H9 (cell line): ENCODE measurements around the gene ATP2B2. TPM values are rescaled to one million over a fixed set of nuclear protein-coding genes. Genes with fewer than 3 reads are reported as not detected.

Source experiments
- DNase-seq: peaks from one replicate; pipeline ENCODE4 v3.0.0-alpha.2; 2017
- H2AFZ ChIP-seq: one replicate; pipeline ENCODE4 v1.6.1; 2013; ENCODE audit warnings: mild to moderate bottlenecking, low read length, control low read depth, moderate library complexity
- H2AK5ac ChIP-seq: 2 replicates; pipeline ENCODE4 v1.6.1; 2013; ENCODE audit warnings: low read length, control low read depth, mixed read lengths; ENCODE audit not compliant: insufficient read length
- H2BK120ac ChIP-seq: one replicate; pipeline ENCODE4 v1.6.1; 2013; ENCODE audit warnings: low read depth, mild to moderate bottlenecking, low read length, control low read depth, inconsistent platforms; ENCODE audit not compliant: poor library complexity, severe bottlenecking
- H2BK12ac ChIP-seq: 2 replicates; pipeline ENCODE4 v1.6.1; 2013; ENCODE audit warnings: low read length, control low read depth, mixed read lengths, low read depth; ENCODE audit not compliant: insufficient read length
- H2BK15ac ChIP-seq: 2 replicates; pipeline ENCODE4 v1.6.1; 2013; ENCODE audit warnings: low read depth, low read length, control low read depth
- H2BK20ac ChIP-seq: one replicate; pipeline ENCODE4 v1.6.1; 2013; ENCODE audit warnings: low read depth, mild to moderate bottlenecking, low read length, control low read depth, inconsistent platforms; ENCODE audit not compliant: poor library complexity, severe bottlenecking
- H2BK5ac ChIP-seq: 2 replicates; pipeline ENCODE4 v1.6.1; 2013; ENCODE audit warnings: low read length, control low read depth, mixed read lengths; ENCODE audit not compliant: insufficient read length
- H3K14ac ChIP-seq: 2 replicates; pipeline ENCODE4 v1.6.1; 2013; ENCODE audit warnings: low read length, control low read depth; ENCODE audit not compliant: insufficient read depth
- H3K18ac ChIP-seq: 2 replicates; pipeline ENCODE4 v1.6.1; 2013; ENCODE audit warnings: low read depth, mild to moderate bottlenecking, mixed read lengths, low read length, control low read depth; ENCODE audit not compliant: insufficient read length
- H3K23ac ChIP-seq: 2 replicates; pipeline ENCODE4 v1.6.1; 2013; ENCODE audit warnings: low read length, control low read depth, mixed read lengths, low read depth; ENCODE audit not compliant: insufficient read length
- H3K23me2 ChIP-seq: 2 replicates; pipeline ENCODE4 v1.6.1; 2013; ENCODE audit warnings: low read depth, mild to moderate bottlenecking, mixed read lengths, low read length, control low read depth; ENCODE audit not compliant: insufficient read length, poor library complexity, severe bottlenecking
- H3K27ac ChIP-seq: 2 replicates; pipeline ENCODE4 v1.5.1; 2013; ENCODE audit warnings: low read length, control low read depth, mixed read lengths, low read depth; ENCODE audit not compliant: insufficient read length
- H3K27me3 ChIP-seq: 2 replicates; pipeline ENCODE4 v1.6.1; 2013; ENCODE audit warnings: low read length, control low read depth, inconsistent platforms; ENCODE audit not compliant: insufficient read depth
- H3K4ac ChIP-seq: 2 replicates; pipeline ENCODE4 v1.6.1; 2013; ENCODE audit warnings: low read depth, mild to moderate bottlenecking, control low read depth, inconsistent platforms, low read length, moderate library complexity
- H3K4me1 ChIP-seq: 2 replicates; pipeline ENCODE4 v1.6.1; 2013; ENCODE audit warnings: low read length, control low read depth, inconsistent platforms; ENCODE audit not compliant: insufficient read depth
- H3K4me2 ChIP-seq: 2 replicates; pipeline ENCODE4 v1.6.1; 2013; ENCODE audit warnings: low read length, control low read depth, mixed read lengths; ENCODE audit not compliant: insufficient read length, insufficient read depth
- H3K56ac ChIP-seq: 2 replicates; pipeline ENCODE4 v1.6.1; 2013; ENCODE audit warnings: low read depth, mild to moderate bottlenecking, mixed read lengths, low read length, control low read depth; ENCODE audit not compliant: insufficient read length
- H3K79me1 ChIP-seq: 2 replicates; pipeline ENCODE4 v1.6.1; 2013; ENCODE audit warnings: low read depth, mild to moderate bottlenecking, moderate library complexity, low read length, control low read depth, inconsistent platforms; ENCODE audit not compliant: insufficient read depth, poor library complexity, severe bottlenecking
- H3K79me2 ChIP-seq: 2 replicates; pipeline ENCODE4 v1.6.1; 2013; ENCODE audit warnings: low read length, control low read depth, inconsistent platforms; ENCODE audit not compliant: insufficient read depth
- H3K9ac ChIP-seq: 2 replicates; pipeline ENCODE4 v1.6.1; 2013; ENCODE audit warnings: low read length, control low read depth, mixed read lengths; ENCODE audit not compliant: insufficient read length; ENCODE audit errors: extremely low read depth
- H3K9me3 ChIP-seq: one replicate; pipeline ENCODE4 v1.6.1; 2013; ENCODE audit warnings: low read depth, low read length, inconsistent platforms; ENCODE audit not compliant: control insufficient read depth
- H3T11ph ChIP-seq: one replicate; pipeline ENCODE4 v1.6.1; 2013; ENCODE audit warnings: mild to moderate bottlenecking, low read length, control low read depth, inconsistent platforms
- H4K20me1 ChIP-seq: one replicate; pipeline ENCODE4 v1.6.1; 2013; ENCODE audit not compliant: control insufficient read depth, insufficient read length, insufficient read depth
- H4K5ac ChIP-seq: 2 replicates; pipeline ENCODE4 v1.6.1; 2013; ENCODE audit warnings: low read depth, mild to moderate bottlenecking, mixed read lengths, low read length, control low read depth; ENCODE audit not compliant: insufficient read length
- H4K8ac ChIP-seq: replicated peaks from 2 replicates; pipeline ENCODE4 v1.6.1; 2013; ENCODE audit warnings: low read length, control low read depth, mixed read lengths, low read depth; ENCODE audit not compliant: insufficient read length
- H4K91ac ChIP-seq: 2 replicates; pipeline ENCODE4 v1.6.1; 2013; ENCODE audit warnings: low read depth, mild to moderate bottlenecking, moderate library complexity, mixed read lengths, low read length, control low read depth; ENCODE audit not compliant: insufficient read length
- H3K27ac Mint-ChIP-seq, 3 experiments: 2 replicates in 2 of 3; 3 replicates in 1 of 3; pipeline ENCODE4 v1.8.0; 2020 to 2021; ENCODE audit warnings: mixed read lengths in 3 of 3, mild to moderate bottlenecking in 1 of 3, moderate library complexity in 1 of 3
- H3K27me3 Mint-ChIP-seq: 2 replicates; pipeline ENCODE4 v1.8.0; 2021; ENCODE audit warnings: low read depth, mild to moderate bottlenecking, moderate library complexity, mixed read lengths
- H3K36me3 Mint-ChIP-seq, 3 experiments: 2 replicates in 2 of 3; 3 replicates in 1 of 3; pipeline ENCODE4 v1.8.0; 2020 to 2021; ENCODE audit warnings: low read depth in 3 of 3, mixed read lengths in 3 of 3; ENCODE audit not compliant: insufficient read depth in 1 of 3
- H3K4me1 Mint-ChIP-seq, 2 experiments: 2 replicates each; pipeline ENCODE4 v1.8.0; 2020; ENCODE audit warnings: mixed read lengths in 2 of 2
- H3K4me3 Mint-ChIP-seq, 2 experiments: 2 replicates in 1 of 2; 3 replicates in 1 of 2; pipeline ENCODE4 v1.8.0; 2020 to 2021; ENCODE audit warnings: mild to moderate bottlenecking in 2 of 2, mixed read lengths in 2 of 2, moderate library complexity in 1 of 2
- H3K9me3 Mint-ChIP-seq, 2 experiments: 2 replicates in 1 of 2; 3 replicates in 1 of 2; pipeline ENCODE4 v1.8.0; 2020; ENCODE audit warnings: mild to moderate bottlenecking in 2 of 2, mixed read lengths in 2 of 2, moderate library complexity in 1 of 2
- CTCF ChIP-seq: fragments of 200-600 bp; sonication (generic); conservative IDR thresholded peaks from 3 replicates; pipeline ENCODE4 v1.8.0; 2021; ENCODE audit warnings: antibody characterized with exemption, mild to moderate bottlenecking
- WGBS: extraction: QIAGEN DNeasy Blood & Tissue Kit; methylation state at CpG from one replicate; pipeline ENCODE4 v1.1.7; 2013; ENCODE audit warnings: missing lambda C conversion rate, low lambda C conversion rate, mixed read lengths; ENCODE audit not compliant: insufficient read length; ENCODE audit errors: extremely low coverage; 5-methylcytosine and 5-hydroxymethylcytosine counted together
- total RNA-seq: library from RNA; stranded (reverse); gene quantifications from 2 replicates; pipeline ENCODE4 v1.2.1, GENCODE V29; 2021

The ATP2B2 gene
- total RNA-seq, 1 experiment from 2014 or later = 0.33 TPM

GRCh38 chr3:10334459-10334858 lies 170.9 kb downstream of the ATP2B2 start:
- no peak overlapping the region for H2AK5ac ChIP-seq
- no peak overlapping the region for H3K27ac ChIP-seq
- no peaks in the 10 kb centered on the region for H4K20me1 ChIP-seq
- H4K5ac ChIP-seq = no peak overlapping the region
- Mint-ChIP-seq H3K9me3 (no peaks in the 10 kb centered on the region), H3K4me1 (peaks cover 14 to 23% of the 10 kb centered on the region in 2 experiments), H3K27ac (no peak overlapping the region), H3K4me3 (no peak overlapping the region), H3K36me3 (no peaks in the 10 kb centered on the region), H3K27me3 (peaks cover 25% of the 10 kb centered on the region)
- H3K4me2 ChIP-seq = no peak overlapping the region
- no peak overlapping the region for H3K4ac ChIP-seq
- H4K8ac ChIP-seq = no peak overlapping the region
- H3K56ac ChIP-seq = no peak overlapping the region
- no peak overlapping the region for H2BK15ac ChIP-seq
- no peak overlapping the region for H3K18ac ChIP-seq
- no peak overlapping the region for H2BK5ac ChIP-seq
- peak; percentile 62 for TF ChIP-seq CTCF
- no peaks in the 10 kb centered on the region for H3K27me3 ChIP-seq
- H3K79me2 ChIP-seq = no peaks in the 10 kb centered on the region
- no peak overlapping the region for H3T11ph ChIP-seq
- no peaks in the 10 kb centered on the region for H3K23me2 ChIP-seq
- no peak overlapping the region for H3K23ac ChIP-seq
- H3K79me1 ChIP-seq = no peaks in the 10 kb centered on the region
- peak; percentile 70 for DNase-seq
- H3K4me1 ChIP-seq = peaks cover 2% of the 10 kb centered on the region; the same call in 1 of the 2 replicates
- WGBS = no CpG with 5 or more reads among the region's 12 CpGs
- H2BK12ac ChIP-seq = no peak overlapping the region
- H3K9ac ChIP-seq = no peak overlapping the region
- no peak overlapping the region for H4K91ac ChIP-seq
- H2BK120ac ChIP-seq = no peak overlapping the region
- H3K9me3 ChIP-seq = no peaks in the 10 kb centered on the region
- H3K14ac ChIP-seq = no peak overlapping the region
- H2BK20ac ChIP-seq = no peak overlapping the region
- no peak overlapping the region for H2AFZ ChIP-seq
